IMR-90 (cell line): Measurements from ENCODE around the gene XPO6.

ENCODE experiments used
- CEBPB ChIP-seq: IDR thresholded peaks from 2 replicates; pipeline ENCODE4 v1.6.1; 2012; ENCODE audit warnings: low read depth, low read length, improper control_type of control experiment
- CTCF ChIP-seq: conservative IDR thresholded peaks from 2 replicates; pipeline ENCODE4 v1.5.1; 2012; ENCODE audit warnings: mild to moderate bottlenecking, low read depth, low read length, improper control_type of control experiment
- FOS ChIP-seq: fragments of 150-350 bp; IDR thresholded peaks from 2 replicates; pipeline ENCODE4 v1.6.1; 2016; ENCODE audit warnings: low read depth, low read length
- MAZ ChIP-seq: IDR thresholded peaks from 2 replicates; pipeline ENCODE4 v1.6.1; 2012; ENCODE audit warnings: low read depth, mild to moderate bottlenecking, low read length, improper control_type of control experiment, moderate library complexity, borderline replicate concordance
- MXI1 ChIP-seq: IDR thresholded peaks from 2 replicates; pipeline ENCODE4 v1.6.1; 2012; ENCODE audit warnings: low read depth, mild to moderate bottlenecking, low read length, moderate library complexity, borderline replicate concordance
- POLR2A ChIP-seq: IDR thresholded peaks from 2 replicates; pipeline ENCODE4 v1.6.1; 2012; ENCODE audit warnings: mild to moderate bottlenecking, low read depth, low read length
- RAD21 ChIP-seq: IDR thresholded peaks from 2 replicates; pipeline ENCODE4 v1.6.1; 2012; ENCODE audit warnings: low read length, improper control_type of control experiment
- RFX5 ChIP-seq: IDR thresholded peaks from 2 replicates; pipeline ENCODE4 v1.8.0; 2012; ENCODE audit warnings: low read depth, mild to moderate bottlenecking, low read length, moderate library complexity
- SMC3 ChIP-seq: fragments of 150-350 bp; IDR thresholded peaks from 2 replicates; pipeline ENCODE4 v1.6.1; 2016; ENCODE audit warnings: low read depth, mild to moderate bottlenecking, antibody characterized with exemption, low read length, moderate library complexity
- USF2 ChIP-seq: fragments of 150-350 bp; IDR thresholded peaks from 2 replicates; pipeline ENCODE4 v1.6.1; 2017; ENCODE audit warnings: mild to moderate bottlenecking, antibody characterized with exemption, low read length, low read depth

GRCh38 chr16:28156056-28156680 lies 55.6 kb downstream of the XPO6 start:
- TF ChIP-seq CTCF (no peak), MXI1 (no peak), SMC3 (no peak), POLR2A (no peak), CEBPB (no peak), USF2 (no peak), RFX5 (no peak), RAD21 (no peak), FOS (no peak), MAZ (no peak)
